ENCODE data around the gene ENHO.

The ENHO gene

DNA sequence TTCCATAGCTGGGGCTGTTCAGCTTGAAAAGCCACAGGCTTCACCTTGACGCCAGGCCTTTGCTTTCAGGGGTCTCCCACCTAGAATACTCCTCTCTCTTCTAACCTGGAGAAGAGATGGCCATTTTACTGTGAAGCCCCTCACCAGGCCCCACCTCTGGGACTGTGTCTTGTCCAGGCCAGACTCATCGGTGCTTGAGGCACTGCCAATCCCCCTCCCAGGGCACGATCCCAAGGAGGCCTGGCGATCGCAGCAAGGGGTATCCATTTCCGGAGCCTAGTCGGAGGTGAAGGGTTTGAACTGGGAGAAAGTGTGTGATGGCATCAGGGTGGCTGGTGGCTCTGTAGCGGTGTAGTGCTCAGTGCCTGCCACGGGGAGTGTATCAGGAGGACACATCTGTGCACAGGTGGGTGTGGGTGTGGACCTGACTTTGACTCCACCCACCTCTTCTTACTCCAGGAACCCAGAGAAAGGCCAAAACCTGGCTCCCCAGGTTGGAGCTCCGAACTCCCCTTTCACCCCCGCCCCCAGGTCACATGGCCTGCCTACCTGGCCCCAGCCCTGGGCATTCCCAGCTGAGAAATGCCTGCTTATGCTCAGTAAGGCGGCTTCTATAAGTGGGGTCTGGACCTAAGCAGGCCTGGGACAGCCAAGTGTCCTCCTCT lies 27.4 kb upstream of the ENHO start:
- H3K9me3 ChIP-seq (ENCODE audit: control insufficient read depth in 2 of 2, low read length in 2 of 2), result no peaks in the 10 kb centered on the region
- no peaks in the 10 kb centered on the region for H3K4me1 ChIP-seq (ENCODE audit: control insufficient read depth in 2 of 2, insufficient read depth in 2 of 2, low read length in 2 of 2)
- H3K36me3 ChIP-seq (ENCODE audit: control insufficient read depth in 2 of 2, insufficient read depth in 2 of 2, low read length in 2 of 2), result no peaks in the 10 kb centered on the region
- no peak overlapping the region for H3K4me3 ChIP-seq (ENCODE audit: low read length in 2 of 2)
- no peak overlapping the region for H3K9ac ChIP-seq (ENCODE audit: low read depth in 1 of 2, low read length in 2 of 2)
- H3K27ac ChIP-seq (ENCODE audit: low read depth in 2 of 2, low read length in 2 of 2), result no peak overlapping the region
- peaks cover 2 to 6% of the 10 kb centered on the region in 2 donors for H3K27me3 ChIP-seq (ENCODE audit: control insufficient read depth in 2 of 2, insufficient read depth in 2 of 2, low read length in 2 of 2)

DNA sequence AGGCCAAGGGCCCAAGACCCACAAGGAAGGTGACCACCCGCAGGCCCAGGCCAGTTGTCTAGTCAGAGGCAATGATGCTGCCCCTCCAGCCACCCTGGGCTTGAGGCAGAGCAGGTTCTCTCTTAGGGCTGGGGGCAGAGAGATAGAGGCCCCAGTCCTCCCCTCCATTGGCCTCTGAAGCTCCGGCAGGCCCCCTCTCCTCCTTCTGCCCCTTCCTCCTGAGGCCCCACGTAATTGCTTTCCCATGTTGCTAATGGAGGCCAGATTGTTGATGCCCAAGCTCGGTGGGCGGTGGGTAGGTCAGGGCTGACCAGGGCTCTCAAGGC lies 26.6 kb upstream of the ENHO start:
- Histone ChIP-seq H3K27ac (ENCODE audit: low read depth in 2 of 2, low read length in 2 of 2) (no peak overlapping the region), H3K27me3 (ENCODE audit: control insufficient read depth in 2 of 2, insufficient read depth in 2 of 2, low read length in 2 of 2) (peaks cover 0 to 6% of the 10 kb centered on the region in 2 donors), H3K9ac (ENCODE audit: low read depth in 1 of 2, low read length in 2 of 2) (no peak overlapping the region), H3K4me1 (ENCODE audit: control insufficient read depth in 2 of 2, insufficient read depth in 2 of 2, low read length in 2 of 2) (no peaks in the 10 kb centered on the region), H3K4me3 (ENCODE audit: low read length in 2 of 2) (no peak overlapping the region), H3K36me3 (ENCODE audit: control insufficient read depth in 2 of 2, insufficient read depth in 2 of 2, low read length in 2 of 2) (no peaks in the 10 kb centered on the region), H3K9me3 (ENCODE audit: control insufficient read depth in 2 of 2, low read length in 2 of 2) (no peaks in the 10 kb centered on the region)

DNA sequence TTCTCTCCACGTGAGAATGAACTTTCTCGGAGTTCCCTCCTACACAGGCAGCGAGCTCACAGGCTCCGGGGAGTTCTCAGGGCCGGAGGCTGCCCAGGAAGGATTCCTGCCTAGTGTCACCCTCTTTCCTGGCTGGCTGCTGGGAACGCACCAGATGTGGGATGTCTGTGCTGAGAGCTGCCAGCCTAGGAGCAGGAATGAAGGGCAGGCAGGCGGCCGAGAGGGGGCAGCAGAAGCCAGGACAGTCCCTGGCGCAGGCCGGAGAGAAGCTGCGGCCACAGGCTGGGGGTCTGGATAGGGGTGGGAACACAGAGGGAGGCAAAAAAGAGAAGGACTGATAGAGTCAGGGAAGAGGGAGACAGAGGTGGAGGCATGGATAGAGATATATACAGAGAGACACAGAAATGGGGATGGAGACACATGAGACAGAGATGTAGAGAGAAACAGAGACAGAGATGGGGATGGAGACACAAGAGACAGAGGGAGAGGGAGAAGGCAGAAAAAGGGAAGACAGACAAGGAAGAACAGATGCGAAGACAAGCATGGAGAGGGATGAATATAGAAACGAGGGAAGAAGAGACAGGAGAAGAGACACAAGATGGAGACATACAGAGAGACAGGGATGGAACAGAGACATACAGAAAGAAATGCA lies 25.3 kb upstream of the ENHO start:
- no peaks in the 10 kb centered on the region for H3K4me1 ChIP-seq (ENCODE audit: control insufficient read depth in 2 of 2, insufficient read depth in 2 of 2, low read length in 2 of 2)
- H3K4me3 ChIP-seq (ENCODE audit: low read length in 2 of 2), result no peak overlapping the region
- no peak overlapping the region for H3K27ac ChIP-seq (ENCODE audit: low read depth in 2 of 2, low read length in 2 of 2)

DNA sequence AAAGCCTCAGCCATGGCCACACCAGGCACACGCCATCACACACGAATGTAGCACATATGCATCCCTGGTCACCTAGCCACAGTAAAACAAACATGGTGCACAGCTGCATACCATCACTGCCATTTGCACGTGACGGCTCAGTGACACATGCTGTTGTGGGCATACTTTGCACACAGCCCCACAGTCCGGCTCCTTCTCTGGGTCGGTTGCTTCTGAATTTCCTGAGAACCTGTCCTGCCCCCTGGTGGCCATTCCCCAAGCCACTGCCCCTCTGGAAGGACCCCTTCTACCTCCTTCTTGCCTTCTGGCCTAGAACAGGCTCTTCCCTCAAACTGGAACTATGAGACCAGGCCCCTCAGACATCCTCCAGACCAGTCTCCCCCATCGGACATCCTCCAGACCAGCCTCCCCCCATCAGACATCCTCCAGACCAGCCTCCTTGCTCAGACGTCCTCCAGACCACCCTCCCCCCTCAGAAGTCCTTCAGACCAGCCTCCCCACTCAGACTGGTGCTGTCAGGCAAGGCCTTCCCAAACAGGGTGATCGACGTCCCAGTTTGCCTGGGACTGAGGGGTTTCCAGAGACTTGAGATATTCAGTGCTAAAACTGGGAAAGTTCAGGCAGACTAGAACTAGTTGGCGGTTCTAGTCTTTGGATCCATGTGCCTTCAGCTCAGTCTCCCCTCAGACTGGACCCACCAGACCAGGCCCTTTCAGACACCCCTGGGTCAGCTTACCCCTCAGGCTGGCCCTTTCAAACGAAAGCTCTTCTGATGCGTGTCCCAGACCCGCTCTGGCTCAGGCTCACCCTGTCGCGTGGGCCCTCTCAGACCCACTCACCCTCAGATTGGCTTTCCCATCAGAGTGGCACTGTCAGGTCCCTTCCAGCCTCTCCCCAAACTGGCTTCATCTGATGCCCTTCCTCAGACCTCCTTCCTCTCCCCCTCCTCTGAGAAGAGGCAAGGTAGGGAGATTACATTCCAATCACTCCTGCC lies 24.3 kb upstream of the ENHO start:
- Histone ChIP-seq H3K9me3 (ENCODE audit: control insufficient read depth in 2 of 2, low read length in 2 of 2) (no peaks in the 10 kb centered on the region), H3K4me3 (ENCODE audit: low read length in 2 of 2) (no peak overlapping the region), H3K9ac (ENCODE audit: low read depth in 1 of 2, low read length in 2 of 2) (no peak overlapping the region)

More for the DNA sequence above, 25.3 kb upstream of the ENHO start:
- Histone ChIP-seq H3K36me3 (ENCODE audit: control insufficient read depth in 2 of 2, insufficient read depth in 2 of 2, low read length in 2 of 2) (no peaks in the 10 kb centered on the region), H3K27me3 (ENCODE audit: control insufficient read depth in 2 of 2, insufficient read depth in 2 of 2, low read length in 2 of 2) (peaks cover 0 to 6% of the 10 kb centered on the region in 2 donors), H3K9me3 (ENCODE audit: control insufficient read depth in 2 of 2, low read length in 2 of 2) (no peaks in the 10 kb centered on the region), H3K9ac (ENCODE audit: low read depth in 1 of 2, low read length in 2 of 2) (no peak overlapping the region)

DNA sequence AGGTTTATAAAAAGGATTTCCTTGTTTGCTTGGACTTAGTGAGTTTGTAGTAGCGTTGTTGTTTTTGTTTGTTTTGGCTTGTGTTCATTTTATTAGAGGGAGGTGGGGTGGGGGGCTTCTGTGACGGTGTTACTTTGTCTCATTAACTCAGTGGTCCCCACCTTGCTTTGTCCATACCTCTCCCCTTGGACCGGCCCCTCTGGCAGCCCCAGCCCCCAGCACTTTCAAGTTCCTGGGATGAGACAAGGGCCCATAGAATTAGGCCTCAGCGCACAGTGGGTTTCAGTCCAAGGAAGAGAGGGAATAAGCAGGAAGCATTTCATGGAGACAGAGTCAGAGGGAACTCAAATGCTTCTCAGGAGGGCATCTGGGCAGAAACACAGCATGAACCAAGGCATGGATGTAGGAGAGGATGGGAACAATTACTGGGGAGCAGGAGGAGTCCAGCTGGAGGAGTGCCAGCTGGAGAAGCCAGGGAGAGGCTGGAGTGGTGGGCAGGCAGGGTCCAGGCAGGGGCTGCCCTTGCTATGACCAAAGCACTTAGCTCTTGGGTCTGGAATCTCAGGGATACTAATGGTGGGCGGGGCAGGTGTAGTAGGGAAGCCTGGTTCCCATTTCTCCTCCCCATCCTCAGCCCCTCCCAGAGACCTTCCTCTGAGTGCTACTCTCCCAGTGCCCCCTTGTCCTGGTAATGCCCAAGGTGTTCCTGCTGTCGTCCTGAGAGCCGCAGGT lies 23.5 kb upstream of the ENHO start:
- peaks cover 0 to 6% of the 10 kb centered on the region in 2 donors for H3K27me3 ChIP-seq (ENCODE audit: control insufficient read depth in 2 of 2, insufficient read depth in 2 of 2, low read length in 2 of 2)
- no peaks in the 10 kb centered on the region for H3K4me1 ChIP-seq (ENCODE audit: control insufficient read depth in 2 of 2, insufficient read depth in 2 of 2, low read length in 2 of 2)
- no peaks in the 10 kb centered on the region for H3K9me3 ChIP-seq (ENCODE audit: control insufficient read depth in 2 of 2, low read length in 2 of 2)
- H3K4me3 ChIP-seq (ENCODE audit: low read length in 2 of 2), result no peak overlapping the region
- no peak overlapping the region for H3K27ac ChIP-seq (ENCODE audit: low read depth in 2 of 2, low read length in 2 of 2)
- H3K36me3 ChIP-seq (ENCODE audit: control insufficient read depth in 2 of 2, insufficient read depth in 2 of 2, low read length in 2 of 2), result no peaks in the 10 kb centered on the region
- H3K9ac ChIP-seq (ENCODE audit: low read depth in 1 of 2, low read length in 2 of 2), result no peak overlapping the region

More for the DNA sequence above, 24.3 kb upstream of the ENHO start:
- Histone ChIP-seq H3K27ac (ENCODE audit: low read depth in 2 of 2, low read length in 2 of 2) (no peak overlapping the region), H3K36me3 (ENCODE audit: control insufficient read depth in 2 of 2, insufficient read depth in 2 of 2, low read length in 2 of 2) (no peaks in the 10 kb centered on the region), H3K4me1 (ENCODE audit: control insufficient read depth in 2 of 2, insufficient read depth in 2 of 2, low read length in 2 of 2) (no peaks in the 10 kb centered on the region), H3K27me3 (ENCODE audit: control insufficient read depth in 2 of 2, insufficient read depth in 2 of 2, low read length in 2 of 2) (peaks cover 0 to 6% of the 10 kb centered on the region in 2 donors)

DNA sequence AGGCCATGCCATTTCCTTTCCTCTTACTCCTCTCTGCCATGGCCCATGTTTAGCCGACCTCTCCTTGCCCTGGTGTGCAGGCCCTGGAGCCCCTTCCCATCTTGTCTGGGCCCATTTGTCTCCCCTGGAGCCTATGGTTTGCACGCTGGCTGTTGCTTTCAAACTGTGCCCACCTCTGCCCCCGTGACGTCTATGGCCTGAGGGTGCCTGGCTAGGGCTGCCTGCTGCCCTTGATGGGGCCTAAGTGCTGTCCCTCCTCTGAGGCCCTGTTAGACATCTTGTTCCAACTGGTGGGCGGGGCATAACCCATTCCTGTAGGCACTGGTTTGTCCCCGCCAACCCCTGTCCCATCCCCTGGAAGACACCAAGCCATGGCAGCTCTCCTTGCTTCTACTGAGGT lies 22.7 kb upstream of the ENHO start:
- no peaks in the 10 kb centered on the region for H3K36me3 ChIP-seq (ENCODE audit: control insufficient read depth in 2 of 2, insufficient read depth in 2 of 2, low read length in 2 of 2)
- no peak overlapping the region for H3K9ac ChIP-seq (ENCODE audit: low read depth in 1 of 2, low read length in 2 of 2)
- no peak overlapping the region for H3K27ac ChIP-seq (ENCODE audit: low read depth in 2 of 2, low read length in 2 of 2)
- no peak overlapping the region for H3K4me3 ChIP-seq (ENCODE audit: low read length in 2 of 2)
- H3K9me3 ChIP-seq (ENCODE audit: control insufficient read depth in 2 of 2, low read length in 2 of 2), result no peaks in the 10 kb centered on the region
- H3K27me3 ChIP-seq (ENCODE audit: control insufficient read depth in 2 of 2, insufficient read depth in 2 of 2, low read length in 2 of 2), result peaks cover 0 to 6% of the 10 kb centered on the region in 2 donors
- H3K4me1 ChIP-seq (ENCODE audit: control insufficient read depth in 2 of 2, insufficient read depth in 2 of 2, low read length in 2 of 2), result no peaks in the 10 kb centered on the region

DNA sequence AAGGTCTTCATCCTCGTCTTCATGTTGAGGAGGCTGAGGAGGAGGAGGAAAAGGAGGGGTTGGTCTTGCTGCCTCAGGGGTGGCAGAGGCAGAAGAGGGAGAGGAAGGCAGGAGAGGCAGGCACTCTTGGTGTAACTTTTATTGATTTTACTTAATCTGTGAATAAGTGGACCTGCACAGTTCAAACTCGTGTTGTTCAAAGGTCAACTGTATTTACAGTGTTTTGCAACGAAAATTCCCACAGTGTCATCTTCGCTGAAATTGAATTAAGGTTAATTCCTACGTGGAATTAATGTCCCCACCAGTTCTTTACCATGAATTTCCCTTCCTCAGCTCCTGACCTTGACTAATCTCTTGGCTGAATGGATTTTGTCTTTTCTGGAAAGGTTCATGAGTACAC lies 21.2 kb upstream of the ENHO start:
- no peaks in the 10 kb centered on the region for H3K4me1 ChIP-seq (ENCODE audit: control insufficient read depth in 2 of 2, insufficient read depth in 2 of 2, low read length in 2 of 2)
- no peak overlapping the region for H3K27ac ChIP-seq (ENCODE audit: low read depth in 2 of 2, low read length in 2 of 2)
- H3K4me3 ChIP-seq (ENCODE audit: low read length in 2 of 2), result no peak overlapping the region
- H3K36me3 ChIP-seq (ENCODE audit: control insufficient read depth in 2 of 2, insufficient read depth in 2 of 2, low read length in 2 of 2), result no peaks in the 10 kb centered on the region
- peaks cover 0 to 6% of the 10 kb centered on the region in 2 donors for H3K27me3 ChIP-seq (ENCODE audit: control insufficient read depth in 2 of 2, insufficient read depth in 2 of 2, low read length in 2 of 2)
- H3K9ac ChIP-seq (ENCODE audit: low read depth in 1 of 2, low read length in 2 of 2), result no peak overlapping the region
- no peaks in the 10 kb centered on the region for H3K9me3 ChIP-seq (ENCODE audit: control insufficient read depth in 2 of 2, low read length in 2 of 2)

DNA sequence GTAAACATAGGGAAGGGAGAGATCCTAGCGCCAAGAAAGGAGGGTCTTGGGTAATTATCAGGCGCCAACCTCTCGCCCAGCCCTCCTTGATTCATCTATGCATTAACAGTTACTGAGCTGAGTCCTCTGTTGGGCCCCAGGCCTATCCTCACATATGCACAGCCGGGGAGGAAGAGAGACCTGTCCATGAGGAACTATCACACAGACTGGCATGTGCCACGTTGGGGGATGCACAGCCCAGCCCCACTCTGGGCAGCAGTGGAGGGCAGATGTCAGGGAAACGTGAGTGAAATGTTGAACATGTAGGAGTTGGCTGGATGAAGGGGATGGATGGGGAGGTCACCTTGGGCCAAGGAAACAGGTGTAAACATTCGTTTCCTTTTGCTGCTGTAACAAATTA lies 18.8 kb upstream of the ENHO start:
- H3K4me1 ChIP-seq (ENCODE audit: control insufficient read depth in 2 of 2, insufficient read depth in 2 of 2, low read length in 2 of 2), result no peaks in the 10 kb centered on the region
- no peak overlapping the region for H3K27ac ChIP-seq (ENCODE audit: low read depth in 2 of 2, low read length in 2 of 2)
- peaks cover 0 to 1% of the 10 kb centered on the region in 2 donors for H3K27me3 ChIP-seq (ENCODE audit: control insufficient read depth in 2 of 2, insufficient read depth in 2 of 2, low read length in 2 of 2)
- no peak overlapping the region for H3K9ac ChIP-seq (ENCODE audit: low read depth in 1 of 2, low read length in 2 of 2)
- no peaks in the 10 kb centered on the region for H3K36me3 ChIP-seq (ENCODE audit: control insufficient read depth in 2 of 2, insufficient read depth in 2 of 2, low read length in 2 of 2)
- H3K4me3 ChIP-seq (ENCODE audit: low read length in 2 of 2), result no peak overlapping the region
- no peaks in the 10 kb centered on the region for H3K9me3 ChIP-seq (ENCODE audit: control insufficient read depth in 2 of 2, low read length in 2 of 2)

DNA sequence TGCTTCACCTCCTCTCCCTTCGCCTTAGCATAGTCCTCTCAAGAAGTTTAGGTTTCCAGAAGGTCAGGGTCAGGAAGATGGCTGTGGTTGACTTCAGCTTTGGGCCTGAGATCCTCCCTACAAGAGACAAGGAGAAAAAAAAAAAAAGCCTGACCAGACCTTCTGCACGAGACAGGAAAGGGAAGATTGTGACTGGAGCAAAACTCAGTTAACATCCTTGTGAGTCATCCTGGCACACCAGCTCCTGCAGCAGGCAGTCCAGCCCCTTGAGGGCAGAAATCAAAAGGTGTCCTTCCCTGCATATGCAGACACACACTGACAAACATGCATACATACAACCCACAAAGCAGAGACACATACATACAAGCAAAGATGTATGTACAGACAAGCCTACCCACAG lies 18.0 kb upstream of the ENHO start:
- Histone ChIP-seq H3K36me3 (ENCODE audit: control insufficient read depth in 2 of 2, insufficient read depth in 2 of 2, low read length in 2 of 2) (no peaks in the 10 kb centered on the region), H3K9ac (ENCODE audit: low read depth in 1 of 2, low read length in 2 of 2) (no peak overlapping the region), H3K4me1 (ENCODE audit: control insufficient read depth in 2 of 2, insufficient read depth in 2 of 2, low read length in 2 of 2) (no peaks in the 10 kb centered on the region), H3K27ac (ENCODE audit: low read depth in 2 of 2, low read length in 2 of 2) (no peak overlapping the region), H3K9me3 (ENCODE audit: control insufficient read depth in 2 of 2, low read length in 2 of 2) (no peaks in the 10 kb centered on the region), H3K27me3 (ENCODE audit: control insufficient read depth in 2 of 2, insufficient read depth in 2 of 2, low read length in 2 of 2) (peaks cover 0 to 3% of the 10 kb centered on the region in 2 donors), H3K4me3 (ENCODE audit: low read length in 2 of 2) (no peak overlapping the region)
